Activated CD4-positive, alpha-beta T cell treated with anti-CD3 and anti-CD28 coated beads, Interleukin-2, amount 50 U/mL, for 48 hours (primary cell): ENCODE data around the gene PCDHGC5.

Experiments used
- DNase-seq, 2 experiments: peaks; one replicate each; pipeline ENCODE4 v3.0.0-alpha.2; 2020

Gene PCDHGC5

GRCh38 chr5:141491323-141492167, 2.7 kb downstream of the PCDHGC5 start:
- no peak for DNase-seq

GRCh38 chr5:141492168-141492885, 3.4 kb downstream of the PCDHGC5 start:
- peak; percentile 39 for DNase-seq

GRCh38 chr5:141493500-141494422, 4.9 kb downstream of the PCDHGC5 start:
- DNase-seq = no peak

GRCh38 chr5:141494761-141495452, 6.0 kb downstream of the PCDHGC5 start:
- DNase-seq = no peak

GRCh38 chr5:141495453-141495811, 6.6 kb downstream of the PCDHGC5 start:
- no peak for DNase-seq

GRCh38 chr5:141496038-141496437, 7.2 kb downstream of the PCDHGC5 start:
- no peak for DNase-seq

- DNase-seq = no peak
Measured at GRCh38 chr5:141501761-141502160, 12.9 kb downstream of the PCDHGC5 start.

- no peak for DNase-seq
Measured at GRCh38 chr5:141503681-141504080, 14.8 kb downstream of the PCDHGC5 start.

GRCh38 chr5:141504216-141504615, 15.3 kb downstream of the PCDHGC5 start:
- DNase-seq = no peak

- no peak for DNase-seq
Measured at GRCh38 chr5:141506381-141507155, 17.7 kb downstream of the PCDHGC5 start.

- no peak for DNase-seq
Measured at GRCh38 chr5:141507387-141508091, 18.7 kb downstream of the PCDHGC5 start.

GRCh38 chr5:141508440-141508797, 19.5 kb downstream of the PCDHGC5 start:
- DNase-seq = no peak

GRCh38 chr5:141508798-141509611, 20.1 kb downstream of the PCDHGC5 start:
- DNase-seq = peak in 1 of 2 experiments; percentile 23

- no peak for DNase-seq
Measured at GRCh38 chr5:141510160-141510559, 21.3 kb downstream of the PCDHGC5 start.

- DNase-seq = no peak
Measured at GRCh38 chr5:141510850-141511601, 22.1 kb downstream of the PCDHGC5 start.

- DNase-seq = no peak
Measured at GRCh38 chr5:141511771-141512325, 23.0 kb downstream of the PCDHGC5 start.

- peak; percentile 93 to 94 for DNase-seq
Measured at GRCh38 chr5:141512390-141512910, 23.6 kb downstream of the PCDHGC5 start.

GRCh38 chr5:141512911-141513626, 24.2 kb downstream of the PCDHGC5 start:
- DNase-seq = peak; percentile 46 to 54
